ENCODE data around the gene TTPAL. TPM values are rescaled to one million over a fixed set of nuclear protein-coding genes. Genes with fewer than 3 reads are reported as not detected.
A peak's percentile ranks its signal among the peaks of the same experiment; 100 is the strongest.

TTPAL gene
- total and polyA plus RNA-seq, 8 donors = 2.1 to 18.3 (median 4.8) TPM

GRCh38 chr20:44485078-44485829 is 9.6 kb downstream of the TTPAL start:
- peak overlapping the region in 1 of 5 donors; percentile 21 for H3K27ac ChIP-seq
- H3K4me3 ChIP-seq = no peak overlapping the region
- intact Hi-C loops (cut with DNase I; ENCODE audit: low total_unique reads) = no loop called here
- H3K9me3 ChIP-seq = no peaks in the 10 kb centered on the region
- H3K27me3 ChIP-seq = no peaks in the 10 kb centered on the region
- TF ChIP-seq POLR2AphosphoS5 (IDR thresholded peaks at IDR 0.05) (no peak), CTCF (IDR thresholded peaks at IDR 0.05) (no peak), POLR2A (IDR thresholded peaks at IDR 0.05) (no peak), EP300 (IDR thresholded peaks at IDR 0.05) (no peak)
- H3K36me3 ChIP-seq = peaks cover 35 to 100% (median 98%) of the 10 kb centered on the region in 4 donors
- peaks cover 0 to 7% (median 0%) of the 10 kb centered on the region in 4 donors for H3K4me1 ChIP-seq
- 74 to 87% (median 75%) methylated on average over 7 of the region's 7 CpGs for WGBS, 5 donors
- no peak for DNase-seq

- Histone ChIP-seq H3K4me3 (no peak overlapping the region), H3K27ac (peak overlapping the region in 1 of 5 donors; percentile 21), H3K9me3 (no peaks in the 10 kb centered on the region), H3K36me3 (peaks cover 30 to 100% (median 98%) of the 10 kb centered on the region in 4 donors), H3K27me3 (no peaks in the 10 kb centered on the region), H3K4me1 (peaks cover 0 to 7% (median 0%) of the 10 kb centered on the region in 4 donors)
- no peak for DNase-seq
- 47 to 77% (median 59%) methylated on average over 2 of the region's 2 CpGs for WGBS, 5 donors
- intact Hi-C loops (cut with DNase I; ENCODE audit: low total_unique reads) = no loop called here
- TF ChIP-seq EP300 (IDR thresholded peaks at IDR 0.05) (no peak), POLR2AphosphoS5 (IDR thresholded peaks at IDR 0.05) (no peak), CTCF (IDR thresholded peaks at IDR 0.05) (no peak), POLR2A (IDR thresholded peaks at IDR 0.05) (no peak)
Measured at GRCh38 chr20:44485830-44486198, 10.1 kb downstream of the TTPAL start.

- 89 to 94% (median 92%) methylated on average over 5 of the region's 5 CpGs for WGBS, 5 donors
- DNase-seq = no peak
- H3K4me3 ChIP-seq = no peak overlapping the region
- H3K27ac ChIP-seq = no peak overlapping the region
- TF ChIP-seq POLR2AphosphoS5 (IDR thresholded peaks at IDR 0.05) (no peak), POLR2A (IDR thresholded peaks at IDR 0.05) (no peak), CTCF (IDR thresholded peaks at IDR 0.05) (no peak), EP300 (IDR thresholded peaks at IDR 0.05) (no peak)
- intact Hi-C loops (cut with DNase I; ENCODE audit: low total_unique reads) = no loop called here
- H3K36me3 ChIP-seq = peaks cover 44 to 100% (median 99%) of the 10 kb centered on the region in 4 donors
- no peaks in the 10 kb centered on the region for H3K27me3 ChIP-seq
- peaks cover 0 to 22% (median 4%) of the 10 kb centered on the region in 4 donors for H3K4me1 ChIP-seq
- H3K9me3 ChIP-seq = no peaks in the 10 kb centered on the region
Measured at GRCh38 chr20:44488551-44488950, 12.9 kb downstream of the TTPAL start.

GRCh38 chr20:44489223-44489622 is 13.5 kb downstream of the TTPAL start:
- Histone ChIP-seq H3K27ac (no peak overlapping the region), H3K9me3 (no peaks in the 10 kb centered on the region), H3K4me3 (no peak overlapping the region), H3K36me3 (peaks cover 45 to 100% (median 99%) of the 10 kb centered on the region in 4 donors), H3K27me3 (no peaks in the 10 kb centered on the region), H3K4me1 (peaks cover 0 to 22% (median 4%) of the 10 kb centered on the region in 4 donors)
- no peak for DNase-seq
- TF ChIP-seq CTCF (IDR thresholded peaks at IDR 0.05) (no peak), POLR2AphosphoS5 (IDR thresholded peaks at IDR 0.05) (no peak), EP300 (IDR thresholded peaks at IDR 0.05) (no peak), POLR2A (IDR thresholded peaks at IDR 0.05) (no peak)
- 87 to 92% (median 88%) methylated on average over 9 of the region's 9 CpGs for WGBS, 5 donors
- intact Hi-C loops (cut with DNase I; ENCODE audit: low total_unique reads) = no loop called here
